ENCODE data around the gene SUCO.
"Not testable (repeated sequence)": the region's sequence is repeated elsewhere in the genome, so short reads cannot be mapped to it uniquely, and the experiment has no call there.

The SUCO gene

GRCh38 chr1:172567720-172568119 lies 34.8 kb downstream of the SUCO start:
- no peak for DNase-seq

DNA sequence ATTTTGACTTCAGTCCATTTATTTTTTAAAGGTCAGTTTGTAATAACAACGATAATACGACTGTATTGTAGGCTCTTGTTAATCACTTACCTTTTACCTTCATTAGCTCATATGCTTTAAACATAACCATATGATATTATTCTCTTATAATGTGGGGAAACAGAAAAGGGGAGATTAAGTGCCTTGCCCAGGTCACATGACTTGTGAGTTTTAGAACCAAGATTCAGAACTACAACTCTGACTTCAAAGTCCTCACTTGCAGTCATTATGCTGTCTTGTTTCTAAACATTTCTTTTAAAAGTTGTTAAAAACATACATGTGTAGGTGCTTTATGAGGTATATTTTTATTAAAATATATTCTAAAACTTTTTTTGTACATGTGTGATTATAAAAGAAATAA lies 41.1 kb downstream of the SUCO start:
- no peak for DNase-seq

DNA sequence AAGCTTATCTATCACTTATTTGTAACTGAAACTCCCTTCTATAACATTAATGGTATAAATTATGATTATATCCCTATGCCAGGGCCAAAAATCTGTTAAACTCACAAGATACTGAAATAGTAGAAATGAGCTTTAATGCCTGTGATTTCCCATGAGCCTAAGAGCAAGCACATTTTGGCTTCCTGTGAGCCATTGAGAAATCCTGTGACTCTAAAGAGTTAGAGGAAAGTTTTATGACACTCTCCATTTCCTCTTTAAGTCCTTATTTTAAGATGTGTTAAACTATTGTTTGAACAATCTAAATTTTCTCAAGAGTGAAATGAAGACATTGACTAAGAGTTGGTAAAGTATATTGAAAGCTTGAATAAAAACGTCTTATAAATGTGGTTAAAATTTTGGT lies 45.6 kb downstream of the SUCO start:
- DNase-seq: no peak

DNA sequence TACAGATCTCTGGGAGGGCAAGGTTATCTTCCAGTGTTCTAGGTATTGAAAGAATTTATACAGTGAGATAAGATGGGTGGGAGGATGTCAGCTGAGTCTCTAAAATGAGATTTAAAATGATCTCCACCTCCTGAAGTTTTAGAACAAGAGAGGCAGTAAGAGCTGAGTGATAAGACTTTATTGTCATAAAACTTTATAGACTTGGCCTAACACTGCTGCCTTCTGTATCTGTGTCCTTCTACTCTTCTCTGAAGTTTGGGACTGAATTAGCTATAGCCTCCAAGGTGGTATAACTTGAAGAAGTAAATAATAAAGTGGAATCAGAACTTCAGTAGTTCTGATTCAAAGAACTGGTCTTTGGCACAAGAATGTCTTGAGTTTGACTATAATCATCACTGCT lies 48.3 kb downstream of the SUCO start:
- no peak for DNase-seq

DNA sequence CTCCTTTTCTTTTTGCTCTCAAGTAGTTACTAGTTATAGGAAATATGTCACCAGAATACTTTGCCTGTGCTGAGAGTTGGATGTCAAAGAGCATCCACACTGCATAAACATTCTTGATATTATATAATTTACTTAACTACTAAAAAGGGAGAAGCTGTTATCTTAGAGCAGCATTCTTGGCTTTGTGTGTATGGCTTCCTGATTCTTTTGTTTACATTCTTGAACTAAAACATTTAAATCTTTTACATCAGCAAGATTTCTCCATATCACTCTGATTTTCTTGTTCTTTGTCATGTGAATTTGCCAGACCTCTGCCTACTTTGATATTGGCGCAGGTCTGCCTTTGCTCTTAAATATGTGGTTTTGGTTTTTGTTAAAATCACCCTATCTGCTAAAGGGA lies 48.8 kb downstream of the SUCO start:
- DNase-seq: no peak

DNA sequence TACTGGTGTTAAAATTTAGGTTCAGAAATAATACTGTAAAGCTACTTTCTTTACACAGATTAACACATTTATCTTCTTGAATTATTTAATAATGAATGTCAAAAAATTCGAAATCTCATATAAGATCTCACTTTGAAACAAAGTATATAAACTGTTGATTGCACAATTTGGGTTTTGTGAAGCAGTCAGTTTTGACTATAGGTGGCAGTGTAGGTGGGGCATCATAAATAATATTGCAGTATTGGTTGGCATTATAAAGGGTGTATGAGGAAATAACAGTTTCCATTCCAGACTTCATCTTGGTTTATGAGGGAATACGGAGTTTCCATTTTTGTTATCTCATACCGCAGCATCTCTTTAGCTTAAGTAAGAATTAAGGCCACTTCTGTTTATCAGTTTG lies 49.9 kb downstream of the SUCO start:
- DNase-seq: no peak

DNA sequence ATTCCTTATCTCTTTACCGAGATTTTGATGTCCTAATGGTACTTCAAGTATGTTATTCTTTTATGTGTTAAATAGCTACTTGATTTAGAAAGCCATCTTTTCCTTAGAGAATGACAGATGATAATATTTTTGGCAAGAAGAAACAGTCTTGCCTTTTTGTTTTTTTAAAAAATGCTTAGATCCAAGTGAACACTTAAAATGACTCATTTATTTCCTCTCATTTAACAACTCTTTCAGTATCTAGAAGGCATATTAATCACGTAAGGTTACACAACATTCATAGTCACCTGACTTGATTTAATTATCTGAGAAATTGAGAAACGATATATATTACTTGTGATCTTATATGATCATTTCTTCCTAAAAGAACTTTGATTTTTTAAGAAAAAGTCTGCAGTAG lies 52.4 kb downstream of the SUCO start:
- DNase-seq: no peak

- no peak for DNase-seq
Observed at GRCh38 chr1:172585861-172586260, 52.9 kb downstream of the SUCO start.

DNA sequence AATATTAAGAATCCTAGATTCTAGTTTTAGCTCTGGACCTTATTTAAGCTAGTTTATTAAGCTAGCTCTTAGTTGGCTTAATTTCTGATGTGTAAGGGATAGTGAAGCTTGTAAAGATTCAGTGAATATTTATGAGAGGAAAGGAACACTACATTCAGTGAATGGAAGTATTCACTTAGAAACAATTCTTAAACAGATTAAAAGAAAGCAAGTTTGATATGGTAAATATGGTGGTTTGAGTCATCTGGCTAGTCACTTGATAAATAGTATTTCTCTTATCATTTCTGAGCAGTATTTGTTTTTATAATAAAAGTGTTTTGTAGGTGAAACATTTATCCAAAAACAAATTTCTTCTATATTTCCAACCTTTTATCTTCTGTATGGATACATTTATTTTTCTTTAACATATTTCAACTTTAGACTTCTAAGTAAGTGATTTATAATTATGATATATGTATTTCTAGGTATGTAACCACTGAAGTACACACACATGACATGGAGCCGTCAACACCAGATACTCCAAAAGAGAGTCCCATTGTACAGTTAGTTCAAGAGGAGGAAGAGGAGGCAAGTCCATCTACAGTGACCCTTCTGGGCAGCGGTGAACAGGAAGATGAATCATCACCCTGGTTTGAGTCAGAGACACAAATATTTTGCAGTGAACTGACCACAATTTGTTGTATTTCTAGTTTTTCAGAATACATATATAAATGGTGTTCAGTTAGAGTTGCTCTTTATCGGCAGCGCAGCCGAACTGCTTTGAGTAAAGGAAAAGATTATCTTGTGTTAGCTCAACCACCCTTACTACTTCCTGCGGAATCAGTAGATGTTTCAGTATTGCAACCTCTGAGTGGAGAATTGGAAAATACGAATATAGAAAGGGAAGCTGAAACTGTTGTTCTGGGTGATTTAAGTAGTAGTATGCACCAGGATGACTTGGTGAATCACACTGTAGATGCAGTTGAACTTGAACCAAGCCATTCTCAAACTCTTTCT lies 55.6 kb downstream of the SUCO start:
- no peak for DNase-seq

DNA sequence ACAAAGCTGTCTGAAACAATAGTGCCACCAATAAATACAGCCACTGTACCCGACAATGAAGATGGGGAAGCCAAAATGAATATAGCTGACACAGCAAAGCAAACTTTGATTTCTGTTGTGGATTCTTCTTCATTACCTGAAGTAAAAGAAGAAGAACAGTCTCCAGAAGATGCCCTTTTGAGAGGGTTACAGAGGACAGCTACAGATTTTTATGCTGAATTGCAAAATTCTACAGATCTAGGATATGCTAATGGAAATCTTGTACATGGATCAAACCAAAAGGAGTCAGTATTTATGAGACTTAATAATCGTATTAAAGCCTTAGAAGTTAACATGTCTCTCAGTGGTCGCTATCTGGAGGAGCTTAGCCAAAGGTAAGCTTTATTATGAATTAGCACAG lies 56.6 kb downstream of the SUCO start:
- DNase-seq: no peak

DNA sequence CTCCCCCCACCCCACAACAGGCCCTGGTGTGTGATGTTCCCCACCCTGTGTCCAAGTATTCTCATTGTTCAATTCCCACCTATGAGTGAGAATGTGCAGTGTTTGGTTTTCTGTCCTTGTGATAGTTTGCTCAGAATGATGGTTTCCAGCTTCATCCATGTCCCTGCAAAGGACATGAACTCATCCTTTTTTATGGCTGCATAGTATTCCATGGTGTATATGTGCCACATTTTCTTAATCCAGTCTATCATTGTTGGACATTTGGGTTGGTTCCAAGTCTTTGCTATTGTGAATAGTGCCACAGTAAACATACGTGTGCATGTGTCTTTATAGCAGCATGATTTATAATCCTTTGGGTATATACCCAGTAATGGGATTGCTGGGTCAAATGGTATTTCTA lies 58.5 kb downstream of the SUCO start:
- not testable (repeated sequence) for DNase-seq

DNA sequence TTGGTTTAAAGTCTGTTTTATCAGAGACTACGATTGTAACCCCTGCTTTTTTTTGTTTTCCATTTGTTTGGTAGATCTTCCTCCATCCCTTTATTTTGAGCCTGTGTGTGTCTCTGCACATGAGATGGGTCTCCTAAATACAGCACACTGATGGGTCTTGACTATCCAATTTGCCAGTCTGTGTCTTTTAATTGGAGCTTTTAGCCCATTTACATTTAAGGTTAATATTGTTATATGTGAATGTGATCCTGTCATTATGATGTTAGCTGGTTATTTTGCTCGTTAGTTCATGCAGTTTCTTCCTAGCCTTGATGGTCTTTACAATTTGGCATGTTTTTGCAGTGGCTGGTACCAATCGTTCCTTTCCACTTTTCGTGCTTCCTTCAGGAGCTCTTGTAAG lies 62.1 kb downstream of the SUCO start:
- DNase-seq: not testable (repeated sequence)

DNA sequence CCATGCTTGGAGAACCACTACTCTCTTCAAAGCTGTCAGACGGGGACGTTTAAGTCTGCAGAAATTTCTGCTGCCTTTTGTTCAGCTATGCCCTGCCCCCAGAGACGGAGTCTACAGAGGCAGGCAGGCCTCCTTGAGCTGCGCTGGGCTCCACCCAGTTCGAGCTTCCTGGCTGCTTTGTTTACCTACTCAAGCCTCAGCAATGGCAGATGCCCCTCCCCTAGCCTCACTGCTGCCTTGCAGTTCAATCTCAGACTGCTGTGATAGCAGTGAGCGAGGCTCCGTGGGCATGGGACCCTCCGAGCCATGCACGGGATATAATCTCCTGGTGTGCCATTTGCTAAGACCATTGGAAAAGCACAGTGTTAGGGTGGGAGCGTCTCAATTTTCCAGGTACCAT lies 63.8 kb downstream of the SUCO start:
- DNase-seq: not testable (repeated sequence)

DNA sequence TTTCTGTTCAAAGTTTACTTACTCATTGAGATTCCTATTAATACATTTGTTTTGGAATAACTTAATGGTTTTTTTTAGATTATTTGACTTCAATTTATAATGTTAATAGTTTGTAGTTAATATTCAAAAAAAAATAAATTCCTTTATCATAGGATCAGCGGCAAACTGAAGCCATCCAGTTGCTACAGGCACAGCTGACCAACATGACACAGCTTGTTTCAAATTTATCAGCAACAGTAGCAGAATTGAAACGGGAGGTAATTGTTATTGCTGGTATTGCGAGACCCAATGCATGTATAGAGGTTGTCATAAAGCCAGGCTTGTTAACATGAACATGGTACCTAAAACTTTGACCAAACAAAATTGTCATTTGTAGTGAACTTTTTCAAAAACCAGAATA lies 67.0 kb downstream of the SUCO start:
- no peak for DNase-seq

DNA sequence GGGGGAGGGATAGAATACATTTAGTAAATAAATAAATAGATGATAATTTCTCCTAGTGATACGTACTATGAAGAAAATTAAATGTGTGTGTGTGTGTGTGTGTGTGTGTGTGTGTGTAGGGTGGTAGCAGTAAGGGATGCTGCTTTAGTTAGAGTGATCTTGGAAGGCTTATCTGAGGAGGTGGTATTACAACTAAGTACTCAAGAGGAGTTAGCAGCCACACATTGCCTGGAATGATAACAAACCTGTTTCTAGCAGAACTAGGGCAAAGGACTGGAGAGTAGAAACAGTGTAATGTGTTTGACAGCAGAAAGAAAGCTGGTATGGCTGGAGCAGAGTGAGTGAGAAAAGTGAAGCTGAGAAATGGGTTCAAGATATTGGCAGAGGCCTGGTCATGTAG lies 67.7 kb downstream of the SUCO start:
- no peak for DNase-seq

GRCh38 chr1:172601046-172601630 lies 68.2 kb downstream of the SUCO start:
- no peak for DNase-seq

GRCh38 chr1:172602706-172603105 lies 69.8 kb downstream of the SUCO start:
- no peak for DNase-seq

- no peak for DNase-seq
Observed at GRCh38 chr1:172603816-172604215, 70.9 kb downstream of the SUCO start.

DNA sequence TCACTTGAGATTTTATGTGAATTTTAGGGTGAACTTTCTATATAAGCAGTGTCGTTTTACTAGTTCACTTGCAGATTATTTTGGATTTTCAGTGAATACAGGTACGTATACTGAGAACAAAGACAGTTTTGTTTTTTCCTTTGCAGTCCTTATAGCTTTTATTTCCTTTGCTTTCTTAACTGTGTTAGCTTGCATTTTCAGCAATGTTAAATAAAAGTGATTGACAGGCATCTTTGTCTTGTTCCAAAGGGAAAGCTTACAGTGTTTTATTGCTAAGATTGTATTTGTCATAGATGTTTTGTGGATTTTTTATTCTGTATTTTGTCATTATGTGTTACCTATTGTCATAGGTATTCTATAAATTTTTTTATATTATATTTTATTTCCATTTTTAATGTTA lies 72.7 kb downstream of the SUCO start:
- no peak for DNase-seq

DNA sequence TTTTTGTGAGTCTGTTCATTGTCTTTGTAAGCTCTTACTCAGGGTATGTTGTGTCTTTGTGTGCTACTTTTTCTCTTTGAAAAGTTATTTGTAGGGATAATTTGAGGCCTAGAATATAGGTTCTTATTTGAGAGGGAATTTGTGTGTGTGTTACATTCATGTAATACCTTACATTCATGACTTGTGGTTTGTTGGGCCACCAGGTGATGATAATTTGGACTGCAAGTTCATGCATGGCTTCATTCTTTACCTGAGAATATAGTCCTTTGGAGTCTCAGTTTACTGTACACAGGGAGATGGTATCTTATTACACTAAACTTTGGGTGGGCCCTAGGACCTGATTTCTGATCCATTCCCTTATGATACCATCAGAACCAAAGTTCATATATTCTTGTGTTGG lies 74.2 kb downstream of the SUCO start:
- DNase-seq: no peak

DNA sequence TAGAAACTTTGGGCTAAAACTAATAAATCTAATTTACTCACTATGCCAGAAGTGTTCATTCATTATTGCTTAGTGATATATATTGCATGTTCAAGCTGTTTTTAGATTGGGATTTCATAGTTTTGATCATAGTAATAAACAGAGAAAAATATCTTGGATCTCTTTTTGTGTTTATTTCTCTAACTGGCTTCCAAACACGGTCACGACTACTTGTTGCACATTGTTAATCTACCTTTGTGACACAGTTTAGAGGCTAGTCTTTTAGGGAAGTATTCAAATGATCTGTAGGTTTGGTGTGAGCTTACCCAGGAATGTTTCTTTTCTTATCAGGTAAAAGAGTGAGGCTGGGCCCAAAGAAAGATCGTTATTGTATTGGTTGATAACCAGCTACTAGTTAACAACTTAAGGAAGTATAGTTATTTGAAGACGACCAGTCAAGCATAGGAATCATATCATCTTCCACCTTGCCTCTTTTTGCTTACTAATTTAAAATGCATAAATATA lies 75.2 kb downstream of the SUCO start:
- DNase-seq: no peak

DNA sequence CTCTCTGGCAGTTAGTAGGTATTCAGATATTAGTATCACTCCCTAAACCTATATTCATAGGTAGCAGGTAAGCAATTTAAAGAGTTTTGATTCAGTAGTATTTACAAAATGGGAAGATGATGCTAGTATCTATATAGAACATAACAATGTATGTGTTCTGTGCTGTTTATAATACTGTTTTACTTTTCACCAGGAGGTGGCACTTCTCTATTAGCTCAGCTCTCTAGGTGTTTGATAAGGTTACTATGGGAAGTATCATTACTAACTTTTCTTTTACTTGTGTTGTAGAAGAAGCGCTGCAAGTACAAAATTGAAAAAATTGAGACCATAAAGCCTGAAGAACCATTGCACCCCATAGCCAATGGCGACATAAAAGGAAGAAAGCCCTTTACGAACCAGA lies 76.6 kb downstream of the SUCO start:
- no peak for DNase-seq

DNA sequence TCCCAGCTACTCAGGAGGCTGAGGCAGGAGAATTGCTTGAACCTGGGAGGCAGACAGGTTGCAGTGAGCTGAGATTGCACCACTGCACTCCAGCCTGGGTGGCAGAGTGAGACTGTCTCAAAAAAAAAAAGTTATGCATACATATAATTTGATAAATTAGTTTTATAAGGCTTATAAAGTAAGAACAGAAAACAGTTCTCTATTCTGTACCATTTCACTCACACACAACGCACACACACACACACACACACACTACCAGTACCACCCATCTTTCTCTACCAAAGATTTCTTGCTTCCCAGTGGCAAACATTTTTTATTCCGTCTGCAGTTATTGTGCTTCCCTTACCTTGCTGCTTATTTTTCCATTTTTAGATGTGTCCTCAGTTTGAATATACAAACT lies 79.5 kb downstream of the SUCO start:
- no peak for DNase-seq

DNA sequence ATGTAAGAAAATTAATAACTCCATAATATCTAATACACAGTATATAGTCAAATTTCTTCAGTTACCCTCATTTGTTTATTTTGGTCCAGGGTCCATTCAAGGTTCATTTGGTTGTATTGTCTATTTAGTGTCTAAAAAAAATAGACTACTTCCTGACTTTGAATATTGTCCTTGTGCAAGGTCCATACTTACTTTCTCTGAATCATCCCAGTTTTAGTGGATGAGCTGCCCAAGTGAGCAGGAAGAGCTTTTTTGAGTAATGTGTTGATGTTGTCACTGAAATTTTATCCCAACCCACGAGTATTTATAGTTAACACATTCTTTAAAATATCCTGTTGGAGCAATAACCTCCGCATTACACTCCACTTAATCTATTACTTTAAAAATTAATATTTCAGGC lies 80.3 kb downstream of the SUCO start:
- DNase-seq: no peak

Data from effector CD8-positive, alpha-beta T cell (primary cell).